K562 (cell line): ENCODE data around the gene FXYD3. TPM values are rescaled to one million over a fixed set of nuclear protein-coding genes. Genes with fewer than 3 reads are reported as not detected.

ENCODE experiments used
- DEAF1 ChIP-seq: fragments of 450-650 bp; formaldehyde crosslinking; IDR thresholded peaks from 2 replicates; pipeline ENCODE4 v1.4.0; 2020; ENCODE audit warnings: mild to moderate bottlenecking, moderate library complexity
- REST ChIP-seq, 2 experiments: fragments of 450-650 bp; formaldehyde crosslinking in 1 of 2; IDR thresholded peaks; 2 replicates each; pipeline versions ENCODE4 v1.4.0 to v1.6.1; 2014 to 2020; ENCODE audit warnings: mild to moderate bottlenecking in 2 of 2, borderline replicate concordance in 1 of 2, low read depth in 1 of 2
- SAFB ChIP-seq: fragments of 200-400 bp; formaldehyde crosslinking; IDR thresholded peaks from 2 replicates; pipeline ENCODE4 v1.6.1; 2017; ENCODE audit warnings: low read depth, low read length, borderline replicate concordance
- ZBTB9 ChIP-seq: fragments of 450-650 bp; formaldehyde crosslinking; IDR thresholded peaks from 2 replicates; pipeline ENCODE4 v1.4.0; 2020; ENCODE audit warnings: mild to moderate bottlenecking, moderate library complexity
- ZNF740 ChIP-seq, 3 experiments: fragments of 200-800 bp in 1 of 3; sonication (Bioruptor generic) in 1 of 3; sonication (generic) in 1 of 3; formaldehyde crosslinking in 1 of 3; IDR thresholded peaks; 2 replicates each; pipeline versions ENCODE4 v1.6.1 to v1.8.0; 2016 to 2022; ENCODE audit warnings: mild to moderate bottlenecking in 2 of 3, missing compliant biosample characterization in 2 of 3, missing genetic modification characterization in 2 of 3, missing genetic modification reagents in 1 of 3
- polyA plus RNA-seq, 8 experiments: library from polyadenylated mRNA; depleted of rRNA in 4 of 8; stranded (reverse) in 5 of 8; unstranded in 3 of 8; fragments of >200 nt; fragmentation: Nextera tagmentation in 2 of 8; fragmentation: Illumina TruSeq in 1 of 8; extraction: Ambion mirVana in 2 of 8; extraction: Trizol in 1 of 8; gene quantifications; 2 replicates each; pipeline versions ENCODE4 v1.2.1 to v1.2.3, GENCODE V29; 2011 to 2014; ENCODE audit warnings: inconsistent platforms in 1 of 8, missing spikeins in 1 of 8
- total RNA-seq, 7 experiments: library from RNA; depleted of rRNA in 6 of 7; stranded (reverse); fragments of >200 nt in 6 of 7; fragmentation: Illumina TruSeq in 2 of 7; extraction: Trizol in 2 of 7; gene quantifications; 2 replicates each; pipeline versions ENCODE4 v1.2.1 to v1.2.3, GENCODE V29; 2011 to 2021; ENCODE audit warnings: low replicate concordance in 1 of 7
- TF ChIP-seq, protein P1 (sequence below): fragments of 450-650 bp; IDR thresholded peaks from 2 replicates; pipeline ENCODE4 v1.6.1; 2016; ENCODE audit warnings: low read depth, mild to moderate bottlenecking, moderate library complexity
- TF ChIP-seq, protein P2 (sequence below): sonication (generic); formaldehyde crosslinking; IDR thresholded peaks from 2 replicates; pipeline ENCODE4 v1.8.0; 2022; ENCODE audit warnings: missing genetic modification reagents, mild to moderate bottlenecking, moderate library complexity, borderline replicate concordance

The FXYD3 gene
- total and polyA plus RNA-seq, 9 of the 15 experiments (the other 6 are each of a cell fraction or from before 2014, with no cell fraction given): 0.24 TPM; not detected in 8

- TF ChIP-seq REST (IDR thresholded peaks at IDR 0.05; ENCODE audit: borderline replicate concordance): 0 out of 2 replicates have a peak, but pooled peaks have one; percentile 18
- no peak for TF ChIP-seq REST (CRISPR knock-in tag; IDR thresholded peaks at IDR 0.05; ENCODE audit: low read depth)
- TF ChIP-seq, protein P1, sequence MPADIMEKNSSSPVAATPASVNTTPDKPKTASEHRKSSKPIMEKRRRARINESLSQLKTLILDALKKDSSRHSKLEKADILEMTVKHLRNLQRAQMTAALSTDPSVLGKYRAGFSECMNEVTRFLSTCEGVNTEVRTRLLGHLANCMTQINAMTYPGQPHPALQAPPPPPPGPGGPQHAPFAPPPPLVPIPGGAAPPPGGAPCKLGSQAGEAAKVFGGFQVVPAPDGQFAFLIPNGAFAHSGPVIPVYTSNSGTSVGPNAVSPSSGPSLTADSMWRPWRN: no peak
- TF ChIP-seq, protein P2, sequence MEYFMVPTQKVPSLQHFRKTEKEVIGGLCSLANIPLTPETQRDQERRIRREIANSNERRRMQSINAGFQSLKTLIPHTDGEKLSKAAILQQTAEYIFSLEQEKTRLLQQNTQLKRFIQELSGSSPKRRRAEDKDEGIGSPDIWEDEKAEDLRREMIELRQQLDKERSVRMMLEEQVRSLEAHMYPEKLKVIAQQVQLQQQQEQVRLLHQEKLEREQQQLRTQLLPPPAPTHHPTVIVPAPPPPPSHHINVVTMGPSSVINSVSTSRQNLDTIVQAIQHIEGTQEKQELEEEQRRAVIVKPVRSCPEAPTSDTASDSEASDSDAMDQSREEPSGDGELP (CRISPR knock-in tag): peak; percentile 51; the same call in 1 of the 2 replicates
- TF ChIP-seq ZBTB9 (CRISPR knock-in tag): 0 out of 2 replicates have a peak, but pooled peaks have one; percentile 47
- peak; percentile 98 for TF ChIP-seq ZNF740 (CRISPR knock-in tag; IDR thresholded peaks at IDR 0.05)
- peak in 1 of 2 experiments; percentile 94; a peak in 2 of 4 replicates for TF ChIP-seq ZNF740 (tag; IDR thresholded peaks at IDR 0.05)
- TF ChIP-seq DEAF1: no peak
- TF ChIP-seq SAFB: 0 out of 2 replicates have a peak, but pooled peaks have one; percentile 35
Measured at GRCh38 chr19:35153701-35154524, 38.3 kb downstream of the FXYD3 start (continued).
